H9 (cell line): Measurements from ENCODE around the gene EIF1B. TPM values are rescaled to one million over a fixed set of nuclear protein-coding genes. Genes with fewer than 3 reads are reported as not detected.
"Not testable (repeated sequence)": the region's sequence is repeated elsewhere in the genome, so short reads cannot be mapped to it uniquely, and the experiment has no call there.

ENCODE experiments used
- DNase-seq: peaks from one replicate; pipeline ENCODE4 v3.0.0-alpha.2; 2017
- H2AFZ ChIP-seq: one replicate; pipeline ENCODE4 v1.6.1; 2013; ENCODE audit warnings: mild to moderate bottlenecking, low read length, control low read depth, moderate library complexity
- H2AK5ac ChIP-seq: 2 replicates; pipeline ENCODE4 v1.6.1; 2013; ENCODE audit warnings: low read length, control low read depth, mixed read lengths; ENCODE audit not compliant: insufficient read length
- H2BK120ac ChIP-seq: one replicate; pipeline ENCODE4 v1.6.1; 2013; ENCODE audit warnings: low read depth, mild to moderate bottlenecking, low read length, control low read depth, inconsistent platforms; ENCODE audit not compliant: poor library complexity, severe bottlenecking
- H2BK12ac ChIP-seq: 2 replicates; pipeline ENCODE4 v1.6.1; 2013; ENCODE audit warnings: low read length, control low read depth, mixed read lengths, low read depth; ENCODE audit not compliant: insufficient read length
- H2BK15ac ChIP-seq: 2 replicates; pipeline ENCODE4 v1.6.1; 2013; ENCODE audit warnings: low read depth, low read length, control low read depth
- H2BK20ac ChIP-seq: one replicate; pipeline ENCODE4 v1.6.1; 2013; ENCODE audit warnings: low read depth, mild to moderate bottlenecking, low read length, control low read depth, inconsistent platforms; ENCODE audit not compliant: poor library complexity, severe bottlenecking
- H2BK5ac ChIP-seq: 2 replicates; pipeline ENCODE4 v1.6.1; 2013; ENCODE audit warnings: low read length, control low read depth, mixed read lengths; ENCODE audit not compliant: insufficient read length
- H3K14ac ChIP-seq: 2 replicates; pipeline ENCODE4 v1.6.1; 2013; ENCODE audit warnings: low read length, control low read depth; ENCODE audit not compliant: insufficient read depth
- H3K18ac ChIP-seq: 2 replicates; pipeline ENCODE4 v1.6.1; 2013; ENCODE audit warnings: low read depth, mild to moderate bottlenecking, mixed read lengths, low read length, control low read depth; ENCODE audit not compliant: insufficient read length
- H3K23ac ChIP-seq: 2 replicates; pipeline ENCODE4 v1.6.1; 2013; ENCODE audit warnings: low read length, control low read depth, mixed read lengths, low read depth; ENCODE audit not compliant: insufficient read length
- H3K23me2 ChIP-seq: 2 replicates; pipeline ENCODE4 v1.6.1; 2013; ENCODE audit warnings: low read depth, mild to moderate bottlenecking, mixed read lengths, low read length, control low read depth; ENCODE audit not compliant: insufficient read length, poor library complexity, severe bottlenecking
- H3K27ac ChIP-seq: 2 replicates; pipeline ENCODE4 v1.5.1; 2013; ENCODE audit warnings: low read length, control low read depth, mixed read lengths, low read depth; ENCODE audit not compliant: insufficient read length
- H3K27me3 ChIP-seq: 2 replicates; pipeline ENCODE4 v1.6.1; 2013; ENCODE audit warnings: low read length, control low read depth, inconsistent platforms; ENCODE audit not compliant: insufficient read depth
- H3K4ac ChIP-seq: 2 replicates; pipeline ENCODE4 v1.6.1; 2013; ENCODE audit warnings: low read depth, mild to moderate bottlenecking, control low read depth, inconsistent platforms, low read length, moderate library complexity
- H3K4me1 ChIP-seq: 2 replicates; pipeline ENCODE4 v1.6.1; 2013; ENCODE audit warnings: low read length, control low read depth, inconsistent platforms; ENCODE audit not compliant: insufficient read depth
- H3K4me2 ChIP-seq: 2 replicates; pipeline ENCODE4 v1.6.1; 2013; ENCODE audit warnings: low read length, control low read depth, mixed read lengths; ENCODE audit not compliant: insufficient read length, insufficient read depth
- H3K56ac ChIP-seq: 2 replicates; pipeline ENCODE4 v1.6.1; 2013; ENCODE audit warnings: low read depth, mild to moderate bottlenecking, mixed read lengths, low read length, control low read depth; ENCODE audit not compliant: insufficient read length
- H3K79me1 ChIP-seq: 2 replicates; pipeline ENCODE4 v1.6.1; 2013; ENCODE audit warnings: low read depth, mild to moderate bottlenecking, moderate library complexity, low read length, control low read depth, inconsistent platforms; ENCODE audit not compliant: insufficient read depth, poor library complexity, severe bottlenecking
- H3K79me2 ChIP-seq: 2 replicates; pipeline ENCODE4 v1.6.1; 2013; ENCODE audit warnings: low read length, control low read depth, inconsistent platforms; ENCODE audit not compliant: insufficient read depth
- H3K9ac ChIP-seq: 2 replicates; pipeline ENCODE4 v1.6.1; 2013; ENCODE audit warnings: low read length, control low read depth, mixed read lengths; ENCODE audit not compliant: insufficient read length; ENCODE audit errors: extremely low read depth
- H3K9me3 ChIP-seq: one replicate; pipeline ENCODE4 v1.6.1; 2013; ENCODE audit warnings: low read depth, low read length, inconsistent platforms; ENCODE audit not compliant: control insufficient read depth
- H3T11ph ChIP-seq: one replicate; pipeline ENCODE4 v1.6.1; 2013; ENCODE audit warnings: mild to moderate bottlenecking, low read length, control low read depth, inconsistent platforms
- H4K20me1 ChIP-seq: one replicate; pipeline ENCODE4 v1.6.1; 2013; ENCODE audit not compliant: control insufficient read depth, insufficient read length, insufficient read depth
- H4K5ac ChIP-seq: 2 replicates; pipeline ENCODE4 v1.6.1; 2013; ENCODE audit warnings: low read depth, mild to moderate bottlenecking, mixed read lengths, low read length, control low read depth; ENCODE audit not compliant: insufficient read length
- H4K8ac ChIP-seq: replicated peaks from 2 replicates; pipeline ENCODE4 v1.6.1; 2013; ENCODE audit warnings: low read length, control low read depth, mixed read lengths, low read depth; ENCODE audit not compliant: insufficient read length
- H4K91ac ChIP-seq: 2 replicates; pipeline ENCODE4 v1.6.1; 2013; ENCODE audit warnings: low read depth, mild to moderate bottlenecking, moderate library complexity, mixed read lengths, low read length, control low read depth; ENCODE audit not compliant: insufficient read length
- H3K27ac Mint-ChIP-seq, 3 experiments: 2 replicates in 2 of 3; 3 replicates in 1 of 3; pipeline ENCODE4 v1.8.0; 2020 to 2021; ENCODE audit warnings: mixed read lengths in 3 of 3, mild to moderate bottlenecking in 1 of 3, moderate library complexity in 1 of 3
- H3K27me3 Mint-ChIP-seq: 2 replicates; pipeline ENCODE4 v1.8.0; 2021; ENCODE audit warnings: low read depth, mild to moderate bottlenecking, moderate library complexity, mixed read lengths
- H3K36me3 Mint-ChIP-seq, 3 experiments: 2 replicates in 2 of 3; 3 replicates in 1 of 3; pipeline ENCODE4 v1.8.0; 2020 to 2021; ENCODE audit warnings: low read depth in 3 of 3, mixed read lengths in 3 of 3; ENCODE audit not compliant: insufficient read depth in 1 of 3
- H3K4me1 Mint-ChIP-seq, 2 experiments: 2 replicates each; pipeline ENCODE4 v1.8.0; 2020; ENCODE audit warnings: mixed read lengths in 2 of 2
- H3K4me3 Mint-ChIP-seq, 2 experiments: 2 replicates in 1 of 2; 3 replicates in 1 of 2; pipeline ENCODE4 v1.8.0; 2020 to 2021; ENCODE audit warnings: mild to moderate bottlenecking in 2 of 2, mixed read lengths in 2 of 2, moderate library complexity in 1 of 2
- H3K9me3 Mint-ChIP-seq, 2 experiments: 2 replicates in 1 of 2; 3 replicates in 1 of 2; pipeline ENCODE4 v1.8.0; 2020; ENCODE audit warnings: mild to moderate bottlenecking in 2 of 2, mixed read lengths in 2 of 2, moderate library complexity in 1 of 2
- WGBS: extraction: QIAGEN DNeasy Blood & Tissue Kit; methylation state at CpG from one replicate; pipeline ENCODE4 v1.1.7; 2013; ENCODE audit warnings: missing lambda C conversion rate, low lambda C conversion rate, mixed read lengths; ENCODE audit not compliant: insufficient read length; ENCODE audit errors: extremely low coverage; 5-methylcytosine and 5-hydroxymethylcytosine counted together
- total RNA-seq: library from RNA; stranded (reverse); gene quantifications from 2 replicates; pipeline ENCODE4 v1.2.1, GENCODE V29; 2021
- TF ChIP-seq, protein P1 (sequence below): fragments of 200-600 bp; sonication (generic); conservative IDR thresholded peaks from 3 replicates; pipeline ENCODE4 v1.8.0; 2021; ENCODE audit warnings: antibody characterized with exemption, mild to moderate bottlenecking

EIF1B gene
- total RNA-seq, 1 experiment from 2014 or later: 133 TPM

DNA sequence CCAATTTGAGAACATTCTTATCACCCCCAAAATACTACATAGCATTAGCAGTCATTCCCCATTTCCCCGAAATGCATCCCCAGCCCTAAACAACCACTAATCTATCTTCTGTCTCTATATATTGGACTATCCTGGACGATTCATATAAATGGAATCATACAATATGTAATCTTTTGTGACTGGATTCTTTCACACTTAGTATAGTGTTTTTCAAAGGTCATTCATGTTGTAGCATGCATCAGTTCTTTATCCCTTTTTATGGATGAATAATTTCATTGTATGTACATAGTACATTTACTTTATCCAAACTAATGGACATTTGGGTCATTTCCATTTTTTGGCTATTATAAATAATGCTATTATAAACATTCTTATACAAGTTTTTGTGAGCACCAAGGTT, 27.5 kb upstream of the EIF1B start:
- Histone ChIP-seq H2BK15ac (no peak overlapping the region), H3K4ac (no peak overlapping the region), H2AK5ac (no peak overlapping the region), H2BK20ac (no peak overlapping the region), H3T11ph (no peak overlapping the region), H3K9ac (no peak overlapping the region), H4K8ac (no peak overlapping the region), H3K9me3 (no peaks in the 10 kb centered on the region), H2BK120ac (no peak overlapping the region), H4K5ac (no peak overlapping the region), H3K4me2 (no peak overlapping the region), H3K27me3 (no peaks in the 10 kb centered on the region), H2BK5ac (no peak overlapping the region), H3K14ac (no peak overlapping the region), H3K27ac (no peak overlapping the region), H3K23ac (no peak overlapping the region), H3K23me2 (no peaks in the 10 kb centered on the region), H3K56ac (no peak overlapping the region), H3K79me2 (no peaks in the 10 kb centered on the region), H4K91ac (no peak overlapping the region), H3K79me1 (no peaks in the 10 kb centered on the region), H2BK12ac (no peak overlapping the region), H2AFZ (no peak overlapping the region), H4K20me1 (no peaks in the 10 kb centered on the region), H3K18ac (no peak overlapping the region), H3K4me1 (no peaks in the 10 kb centered on the region)
- Mint-ChIP-seq H3K4me3 (no peak overlapping the region), H3K27ac (no peak overlapping the region), H3K9me3 (no peaks in the 10 kb centered on the region; a peak in 3 of 5 replicates), H3K4me1 (no peaks in the 10 kb centered on the region), H3K27me3 (no peaks in the 10 kb centered on the region; the same call in 1 of the 2 replicates), H3K36me3 (no peaks in the 10 kb centered on the region)
- TF ChIP-seq, protein P1, sequence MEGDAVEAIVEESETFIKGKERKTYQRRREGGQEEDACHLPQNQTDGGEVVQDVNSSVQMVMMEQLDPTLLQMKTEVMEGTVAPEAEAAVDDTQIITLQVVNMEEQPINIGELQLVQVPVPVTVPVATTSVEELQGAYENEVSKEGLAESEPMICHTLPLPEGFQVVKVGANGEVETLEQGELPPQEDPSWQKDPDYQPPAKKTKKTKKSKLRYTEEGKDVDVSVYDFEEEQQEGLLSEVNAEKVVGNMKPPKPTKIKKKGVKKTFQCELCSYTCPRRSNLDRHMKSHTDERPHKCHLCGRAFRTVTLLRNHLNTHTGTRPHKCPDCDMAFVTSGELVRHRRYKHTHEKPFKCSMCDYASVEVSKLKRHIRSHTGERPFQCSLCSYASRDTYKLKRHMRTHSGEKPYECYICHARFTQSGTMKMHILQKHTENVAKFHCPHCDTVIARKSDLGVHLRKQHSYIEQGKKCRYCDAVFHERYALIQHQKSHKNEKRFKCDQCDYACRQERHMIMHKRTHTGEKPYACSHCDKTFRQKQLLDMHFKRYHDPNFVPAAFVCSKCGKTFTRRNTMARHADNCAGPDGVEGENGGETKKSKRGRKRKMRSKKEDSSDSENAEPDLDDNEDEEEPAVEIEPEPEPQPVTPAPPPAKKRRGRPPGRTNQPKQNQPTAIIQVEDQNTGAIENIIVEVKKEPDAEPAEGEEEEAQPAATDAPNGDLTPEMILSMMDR: no peak
- WGBS: no CpG with 5 or more reads among the region's 2 CpGs
- no peak for DNase-seq

DNA sequence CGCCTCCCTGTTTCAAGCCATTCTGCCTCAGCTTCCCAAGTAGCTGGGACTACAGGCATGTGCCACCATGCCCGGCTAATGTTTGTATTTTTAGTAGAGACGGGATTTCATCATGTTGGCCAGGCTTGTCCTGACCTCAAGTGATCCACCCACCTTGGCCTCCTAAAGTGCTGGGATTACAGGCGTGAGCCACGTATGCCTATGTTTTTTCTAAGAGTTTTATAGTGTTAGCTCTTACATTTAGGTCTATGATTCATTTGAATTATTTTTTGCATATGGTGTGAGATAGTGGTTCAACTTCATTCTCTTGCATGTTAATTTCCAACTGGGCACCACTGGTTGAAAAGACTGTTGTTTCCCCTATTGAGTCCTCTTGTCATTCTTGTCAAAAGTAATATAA, 26.4 kb upstream of the EIF1B start:
- not testable (repeated sequence) for H2BK15ac ChIP-seq, H3K4me1 Mint-ChIP-seq, H3K79me1 ChIP-seq, H3K27ac ChIP-seq, H2BK20ac ChIP-seq, H3K4me1 ChIP-seq, H2AK5ac ChIP-seq, H4K8ac ChIP-seq, H3K23ac ChIP-seq, H3K27me3 ChIP-seq, H3T11ph ChIP-seq, H3K9me3 Mint-ChIP-seq, H2BK12ac ChIP-seq, H2BK120ac ChIP-seq, H3K4me3 Mint-ChIP-seq, H3K27me3 Mint-ChIP-seq, H4K91ac ChIP-seq, H4K20me1 ChIP-seq, DNase-seq, H3K14ac ChIP-seq, H2BK5ac ChIP-seq, H3K79me2 ChIP-seq, H3K27ac Mint-ChIP-seq, H2AFZ ChIP-seq, H3K18ac ChIP-seq, H3K9ac ChIP-seq, H4K5ac ChIP-seq, H3K9me3 ChIP-seq, H3K36me3 Mint-ChIP-seq, H3K4ac ChIP-seq, H3K56ac ChIP-seq, H3K4me2 ChIP-seq, H3K23me2 ChIP-seq
- no CpG with 5 or more reads among the region's 5 CpGs for WGBS
